Neuron (in vitro differentiated cells): ENCODE data around the gene PLCB2.

Source experiments
- H2AFZ ChIP-seq: one replicate; pipeline ENCODE4 v1.6.1; 2013; ENCODE audit warnings: low read depth, mild to moderate bottlenecking, inconsistent platforms, low read length, moderate library complexity
- H3K27me3 ChIP-seq: one replicate; pipeline ENCODE4 v1.6.1; 2013; ENCODE audit warnings: low read length; ENCODE audit not compliant: insufficient read depth
- H3K36me3 ChIP-seq: one replicate; pipeline ENCODE4 v1.6.1; 2013; ENCODE audit warnings: low read length; ENCODE audit not compliant: insufficient read depth
- H3K4me1 ChIP-seq: one replicate; pipeline ENCODE4 v1.6.1; 2013; ENCODE audit warnings: low read length; ENCODE audit not compliant: insufficient read depth
- H3K4me3 ChIP-seq: 2 replicates; pipeline ENCODE4 v1.5.1; 2013; ENCODE audit warnings: mild to moderate bottlenecking, low read length, moderate library complexity
- H3K9me3 ChIP-seq: one replicate; pipeline ENCODE4 v1.6.1; 2013; ENCODE audit warnings: low read length

PLCB2 gene

DNA sequence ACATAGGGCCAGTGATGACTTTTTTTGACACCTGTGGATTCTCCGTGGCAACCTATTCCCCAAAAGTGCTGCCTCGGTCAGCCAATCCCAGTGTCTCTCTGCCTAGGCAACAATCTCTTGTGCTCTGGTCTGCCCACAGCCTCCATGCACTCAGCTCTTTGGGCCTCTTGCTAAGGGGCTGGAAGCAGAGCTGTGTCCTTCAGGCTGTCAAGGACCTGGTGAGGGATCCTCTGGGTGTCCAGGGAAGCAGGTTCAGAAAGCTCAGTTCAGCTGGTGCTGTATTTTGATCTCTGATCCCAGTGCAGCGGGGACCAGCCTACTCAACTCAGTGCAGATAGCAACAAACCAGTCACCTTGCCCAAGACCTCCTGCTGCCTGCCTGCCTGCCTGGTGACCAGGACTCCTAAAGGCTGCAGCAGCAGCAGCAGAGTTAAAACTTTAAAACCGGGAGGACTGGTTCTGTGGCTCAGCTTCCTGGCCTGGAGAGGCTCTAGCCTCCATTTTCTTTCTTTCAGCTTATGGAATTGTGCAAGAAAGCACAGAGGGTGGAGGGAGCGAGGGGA is 62.7 kb downstream of the PLCB2 start:
- no peak overlapping the region for H3K4me3 ChIP-seq

DNA sequence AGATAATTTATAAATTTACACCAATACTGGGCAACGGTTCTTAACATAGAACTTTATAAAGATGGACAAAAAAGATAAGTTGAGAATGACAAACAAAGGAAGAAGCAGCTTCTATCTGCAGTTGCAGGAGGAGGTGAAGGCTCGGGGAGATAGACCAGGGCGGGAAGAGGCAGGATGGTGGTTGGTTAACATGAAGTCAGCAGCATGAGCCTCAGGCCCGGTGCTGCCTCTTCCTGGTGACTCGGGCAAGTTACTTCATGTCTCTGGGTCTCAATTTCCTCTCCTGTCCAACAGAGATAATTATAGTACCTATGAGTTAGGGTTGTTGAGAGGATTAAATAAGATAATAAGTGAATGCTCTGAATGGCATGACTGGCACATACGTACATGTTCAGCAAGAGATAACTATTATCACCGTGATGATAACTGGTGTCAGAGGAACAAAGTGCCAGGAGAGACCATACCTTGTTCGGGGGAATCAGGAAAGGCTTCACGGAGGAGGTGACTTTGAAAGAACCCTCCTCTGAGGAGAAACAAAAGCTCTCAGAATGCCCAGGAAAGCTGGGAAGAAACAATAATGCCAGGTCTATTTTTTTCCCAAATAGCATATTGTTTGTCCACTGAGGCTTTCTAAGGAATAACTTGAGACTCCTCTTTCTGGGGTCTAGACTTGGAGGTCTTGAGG is 64.5 kb downstream of the PLCB2 start:
- Histone ChIP-seq H2AFZ (no peak overlapping the region), H3K4me3 (no peak overlapping the region), H3K27me3 (peaks cover 2% of the 10 kb centered on the region), H3K9me3 (no peaks in the 10 kb centered on the region), H3K36me3 (no peaks in the 10 kb centered on the region), H3K4me1 (peaks cover 19% of the 10 kb centered on the region)

More for the DNA sequence above, 62.7 kb downstream of the PLCB2 start:
- Histone ChIP-seq H3K36me3 (no peaks in the 10 kb centered on the region), H3K9me3 (no peaks in the 10 kb centered on the region), H2AFZ (no peak overlapping the region), H3K4me1 (peaks cover 3% of the 10 kb centered on the region), H3K27me3 (peaks cover 2% of the 10 kb centered on the region)

DNA sequence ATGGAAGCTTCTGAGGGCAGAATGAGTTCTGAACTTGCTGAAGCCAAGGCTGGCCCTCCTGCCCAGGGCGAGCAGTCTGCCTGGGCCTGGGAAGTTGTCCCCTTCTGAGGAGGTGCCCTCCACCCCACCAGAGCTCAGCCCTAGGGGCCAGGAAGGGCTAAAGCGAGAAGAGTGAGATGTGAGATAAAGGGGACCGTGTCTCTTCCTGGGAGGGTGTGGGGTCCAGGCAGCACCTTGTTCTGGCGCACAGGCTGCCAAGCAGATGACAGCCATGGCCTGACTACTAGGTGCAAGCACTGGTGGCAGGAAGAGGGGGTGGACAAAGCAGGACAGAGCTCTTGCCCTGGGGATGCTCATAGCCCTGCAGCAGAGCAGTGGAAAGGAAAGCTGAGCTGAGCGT is 65.1 kb downstream of the PLCB2 start:
- peaks cover 2% of the 10 kb centered on the region for H3K27me3 ChIP-seq
- H3K4me1 ChIP-seq = peaks cover 20% of the 10 kb centered on the region
- H3K4me3 ChIP-seq = no peak overlapping the region
- no peaks in the 10 kb centered on the region for H3K9me3 ChIP-seq
- no peaks in the 10 kb centered on the region for H3K36me3 ChIP-seq
- no peak overlapping the region for H2AFZ ChIP-seq

DNA sequence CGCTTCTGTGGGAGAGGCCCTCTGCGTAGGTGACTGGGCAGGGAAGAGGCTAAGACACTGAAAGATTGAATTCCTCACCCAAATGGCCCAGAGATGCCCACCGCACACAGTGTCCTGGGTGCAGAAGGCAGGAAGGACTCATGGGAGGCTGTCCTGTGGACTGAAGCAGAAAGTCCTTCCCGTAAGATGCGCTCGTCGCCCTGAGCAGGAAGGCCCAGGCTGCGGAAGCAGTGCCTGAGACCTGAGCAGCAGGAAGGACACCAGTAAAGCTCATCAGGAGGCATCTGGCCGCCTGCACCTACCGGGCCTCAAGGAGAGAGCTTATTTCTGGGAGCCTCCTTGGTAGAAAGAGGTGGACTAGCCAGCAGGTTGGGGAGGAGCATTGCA is 65.5 kb downstream of the PLCB2 start:
- H3K36me3 ChIP-seq = no peaks in the 10 kb centered on the region
- no peak overlapping the region for H3K4me3 ChIP-seq
- H3K27me3 ChIP-seq = peaks cover under 1% of the 10 kb centered on the region
- no peaks in the 10 kb centered on the region for H3K9me3 ChIP-seq
- H2AFZ ChIP-seq = no peak overlapping the region
- H3K4me1 ChIP-seq = peaks cover 20% of the 10 kb centered on the region

DNA sequence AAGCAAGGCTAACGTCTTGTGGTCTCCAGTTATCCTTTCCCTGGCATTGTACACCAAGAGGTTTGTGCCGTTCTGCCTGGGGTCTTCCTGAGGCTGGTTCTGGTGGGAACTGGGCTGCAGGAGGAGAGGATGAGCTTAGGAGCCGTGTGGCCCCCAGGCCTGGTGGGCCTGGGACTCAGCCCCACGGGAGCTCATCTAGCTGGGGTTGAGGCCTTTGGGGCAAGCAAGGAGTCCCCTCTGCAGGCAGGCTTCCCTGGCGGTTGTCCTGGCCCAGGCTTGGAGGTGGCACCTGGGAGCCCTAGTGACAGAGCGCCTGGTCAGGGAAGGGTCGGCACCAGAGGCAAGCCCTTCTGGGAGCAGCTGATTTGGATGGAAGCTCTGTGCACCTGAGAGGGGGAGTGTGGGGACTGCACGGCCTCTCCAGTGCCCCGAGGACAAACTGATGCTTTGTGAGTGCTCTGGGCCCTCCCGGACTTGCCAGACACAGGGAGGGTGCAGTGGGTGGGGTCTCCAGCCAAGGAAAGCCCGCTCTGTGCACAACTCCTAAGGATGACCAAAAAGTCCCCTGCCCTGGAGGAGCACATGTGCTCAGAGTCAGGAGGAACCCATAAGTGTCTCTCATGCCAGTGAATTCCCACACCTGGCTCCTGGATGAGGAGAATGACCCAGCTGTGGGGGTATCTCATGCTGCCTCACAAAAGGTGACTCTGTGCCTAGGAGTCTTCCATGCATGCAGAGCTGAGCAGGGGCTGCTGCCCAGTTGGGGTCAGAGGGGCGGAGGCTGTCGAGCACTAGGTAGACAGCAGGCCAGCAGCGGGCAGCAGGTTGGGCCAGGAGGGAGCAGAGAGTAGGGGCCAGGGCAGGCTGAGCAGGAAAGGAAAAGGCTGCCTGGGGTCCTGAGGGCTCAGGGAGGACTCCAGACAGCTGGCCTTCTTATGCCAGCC is 66.2 kb downstream of the PLCB2 start:
- Histone ChIP-seq H3K4me3 (no peak overlapping the region), H3K4me1 (peaks cover 20% of the 10 kb centered on the region), H3K9me3 (no peaks in the 10 kb centered on the region)

DNA sequence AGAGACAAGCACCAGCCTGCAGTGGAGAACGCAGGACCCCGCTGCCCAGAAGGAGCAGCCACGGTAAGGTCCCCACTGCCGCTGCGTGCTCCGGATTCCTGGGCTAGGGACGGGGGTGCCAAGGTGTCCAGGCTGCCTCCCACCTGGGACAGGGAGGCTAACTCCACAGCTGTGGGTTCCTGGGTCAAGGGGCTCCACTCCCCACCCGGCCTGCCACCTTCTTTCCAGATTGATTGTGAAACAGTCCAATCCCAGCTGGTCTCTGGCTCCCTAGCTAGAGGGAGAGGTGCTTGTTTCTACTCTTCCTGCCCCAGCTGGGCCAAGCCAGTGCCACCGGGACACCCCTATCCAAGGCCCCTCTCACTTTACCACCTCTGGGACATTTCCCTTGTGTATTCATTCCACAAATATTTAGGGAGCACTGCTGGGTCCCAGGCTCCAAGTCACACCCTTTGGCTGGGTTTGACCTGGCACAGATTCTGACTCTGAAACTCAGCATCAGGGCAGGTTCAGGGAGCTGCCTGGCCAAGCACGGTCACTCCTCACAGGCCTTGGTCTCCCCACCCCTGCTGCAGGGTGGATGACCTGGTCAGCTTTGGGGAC is 67.0 kb downstream of the PLCB2 start:
- H3K36me3 ChIP-seq = no peaks in the 10 kb centered on the region
- no peaks in the 10 kb centered on the region for H3K9me3 ChIP-seq
- no peak overlapping the region for H3K4me3 ChIP-seq
- H3K27me3 ChIP-seq = no peaks in the 10 kb centered on the region
- H3K4me1 ChIP-seq = peaks cover 20% of the 10 kb centered on the region
- H2AFZ ChIP-seq = no peak overlapping the region

More for the DNA sequence above, 66.2 kb downstream of the PLCB2 start:
- no peak overlapping the region for H2AFZ ChIP-seq
- no peaks in the 10 kb centered on the region for H3K36me3 ChIP-seq
- H3K27me3 ChIP-seq = no peaks in the 10 kb centered on the region

DNA sequence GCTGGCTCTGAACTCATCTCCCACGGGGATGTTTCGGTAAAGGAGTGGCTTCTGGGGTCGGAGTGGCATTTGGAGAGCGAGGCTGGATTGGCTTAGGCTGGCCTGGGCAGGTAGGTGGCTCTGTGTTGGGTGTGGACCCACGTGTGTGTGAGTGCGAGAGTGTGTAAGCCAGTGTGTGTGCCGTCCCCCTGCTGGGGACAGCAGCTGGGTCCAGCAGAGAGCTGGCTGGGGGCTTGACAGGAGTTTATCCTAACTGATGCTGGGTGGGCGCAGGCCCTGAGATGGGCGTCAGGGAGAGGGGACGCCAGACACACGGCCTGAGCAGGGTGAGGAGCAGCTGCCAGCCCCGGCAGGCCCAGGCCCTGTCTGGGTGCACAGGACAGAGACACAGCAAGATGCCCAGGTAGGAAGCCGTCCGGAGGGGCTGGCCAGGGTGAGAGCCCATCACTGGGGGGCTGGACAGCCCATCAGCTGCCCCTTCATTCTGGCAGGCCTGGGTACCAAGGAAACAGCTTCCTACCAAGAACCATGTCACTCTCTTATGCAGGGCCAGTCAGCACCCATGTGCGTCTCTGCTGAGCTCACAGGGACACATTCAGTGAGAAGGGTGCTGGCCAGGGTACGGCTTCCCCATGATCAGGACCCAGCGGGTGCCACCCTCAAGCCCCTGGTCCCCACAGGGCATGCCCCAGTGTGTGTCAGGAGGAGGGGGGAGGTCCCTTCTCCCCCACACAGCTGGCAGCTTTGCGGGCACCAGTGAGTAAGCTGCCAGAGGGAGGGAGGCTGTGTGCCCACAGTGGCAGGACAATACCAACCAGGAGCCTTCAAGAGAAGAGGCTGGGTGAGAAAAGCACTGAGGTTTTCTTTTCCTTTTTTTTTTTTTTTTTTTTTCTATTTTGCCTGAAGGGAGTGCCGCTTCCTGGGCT is 67.8 kb downstream of the PLCB2 start:
- H3K36me3 ChIP-seq = no peaks in the 10 kb centered on the region
- peak overlapping the region; percentile 40 for H3K4me3 ChIP-seq
- H2AFZ ChIP-seq = no peak overlapping the region
- H3K4me1 ChIP-seq = peaks cover 20% of the 10 kb centered on the region
- H3K9me3 ChIP-seq = no peaks in the 10 kb centered on the region
- no peaks in the 10 kb centered on the region for H3K27me3 ChIP-seq

DNA sequence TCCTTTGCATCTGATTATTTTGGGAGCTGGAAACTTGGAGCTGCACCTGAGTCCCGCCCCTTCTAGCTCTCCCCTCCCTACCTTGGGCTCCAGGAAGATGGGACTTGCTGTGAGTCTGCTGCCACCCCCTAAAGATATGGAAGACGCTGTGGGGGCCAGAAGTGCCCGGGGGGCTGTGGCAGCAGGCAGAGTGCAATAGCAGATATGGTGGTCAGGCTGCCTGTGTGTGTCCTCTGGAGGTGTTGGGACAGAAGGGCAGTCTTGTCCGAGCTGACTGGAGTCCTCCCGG is 68.4 kb downstream of the PLCB2 start:
- Histone ChIP-seq H3K27me3 (no peaks in the 10 kb centered on the region), H3K36me3 (no peaks in the 10 kb centered on the region), H3K9me3 (no peaks in the 10 kb centered on the region), H3K4me1 (peaks cover 22% of the 10 kb centered on the region), H2AFZ (peak overlapping the region; percentile 75), H3K4me3 (peak overlapping the region; percentile 40)

DNA sequence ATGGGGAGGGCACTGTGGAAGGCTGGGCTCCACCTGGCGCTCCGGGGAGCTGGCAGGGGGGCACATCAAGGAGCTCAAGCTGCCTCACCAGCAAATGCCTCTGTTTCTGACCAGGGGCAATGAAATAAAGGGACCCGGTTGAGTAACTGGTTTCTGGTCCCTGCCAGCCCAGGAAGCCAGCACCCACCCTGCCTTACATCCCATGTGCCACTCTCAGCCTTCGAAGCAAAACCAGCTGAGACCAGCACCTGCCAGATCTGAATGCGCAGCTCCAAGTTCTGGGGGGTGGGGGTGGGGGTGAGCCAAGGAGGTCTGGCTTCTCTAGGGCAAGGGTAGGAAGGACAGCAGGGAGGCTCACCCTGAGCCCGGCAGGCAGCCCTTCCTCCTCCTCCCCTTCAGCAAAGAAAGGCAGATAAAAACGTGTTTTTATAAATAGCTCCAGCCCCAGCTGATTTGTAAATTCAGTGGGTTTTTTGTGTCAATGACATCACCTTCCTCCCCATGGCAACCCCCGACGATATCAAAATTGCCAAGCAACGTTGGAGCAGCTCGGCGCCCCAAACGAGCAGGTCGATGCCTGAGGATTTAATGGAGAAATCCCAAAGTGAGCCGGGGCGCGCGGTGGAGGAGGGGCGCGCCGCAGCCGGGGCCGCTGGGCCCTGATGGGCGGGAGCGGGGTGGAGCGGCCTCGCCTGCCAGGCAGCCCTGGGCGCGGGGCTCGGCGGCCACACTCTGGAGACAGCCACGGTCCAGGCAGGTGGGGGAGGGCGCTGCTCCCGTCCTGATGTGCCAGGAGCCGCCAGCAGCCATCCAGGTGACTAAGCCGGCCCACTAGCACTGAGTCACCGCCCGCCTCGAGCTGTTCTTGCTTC is 69.0 kb downstream of the PLCB2 start, which contains the start of gene PAK6:
TSS of gene PAK6 (plus strand) at position 532 of the 872 bp plus-strand sequence. CDS start 25,723 bp downstream, outside the sequence.
- Histone ChIP-seq H3K9me3 (no peaks in the 10 kb centered on the region), H3K36me3 (no peaks in the 10 kb centered on the region), H3K4me3 (peak within 1 kb of the TSS; percentile 40), H3K4me1 (peaks cover 22% of the 10 kb centered on the region), H3K27me3 (no peaks in the 10 kb centered on the region), H2AFZ (peak within 1 kb of the TSS; percentile 75)
